Embryonic facial prominence (tissue), 1 donor: ENCODE measurements around the gene VSIR.

Source experiments
- DNase-seq: peaks from one replicate; pipeline ENCODE4 v3.0.0-alpha.2; 2016; ENCODE audit errors: extremely low spot score

VSIR gene

DNA sequence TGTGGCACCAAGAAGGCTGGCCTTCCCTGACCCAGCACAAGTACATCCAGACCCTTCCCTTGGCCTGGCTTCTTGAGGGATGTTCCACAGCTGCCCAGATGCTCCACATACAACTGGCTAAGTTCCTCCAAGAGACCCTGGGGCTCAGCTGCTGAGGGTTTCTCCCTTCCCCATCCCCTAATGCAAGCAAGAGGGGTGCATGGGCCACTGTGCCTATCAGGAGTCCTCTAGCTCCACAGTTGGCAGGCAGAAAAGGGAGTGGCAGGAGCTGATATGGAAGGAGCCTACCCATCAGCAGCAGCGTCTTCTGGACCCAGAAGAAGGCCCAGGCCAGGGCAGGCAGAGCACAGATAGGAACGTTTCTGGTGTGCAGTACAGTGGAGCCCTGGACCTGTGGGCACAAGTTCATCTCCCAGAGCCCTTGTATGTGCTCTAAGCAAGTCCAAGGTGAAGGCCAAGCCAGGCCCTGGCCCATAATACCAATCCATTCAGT, 26.2 kb downstream of the VSIR start:
- no peak for DNase-seq

GRCh38 chr10:71746344-71747037, 26.8 kb downstream of the VSIR start:
- DNase-seq: no peak

DNA sequence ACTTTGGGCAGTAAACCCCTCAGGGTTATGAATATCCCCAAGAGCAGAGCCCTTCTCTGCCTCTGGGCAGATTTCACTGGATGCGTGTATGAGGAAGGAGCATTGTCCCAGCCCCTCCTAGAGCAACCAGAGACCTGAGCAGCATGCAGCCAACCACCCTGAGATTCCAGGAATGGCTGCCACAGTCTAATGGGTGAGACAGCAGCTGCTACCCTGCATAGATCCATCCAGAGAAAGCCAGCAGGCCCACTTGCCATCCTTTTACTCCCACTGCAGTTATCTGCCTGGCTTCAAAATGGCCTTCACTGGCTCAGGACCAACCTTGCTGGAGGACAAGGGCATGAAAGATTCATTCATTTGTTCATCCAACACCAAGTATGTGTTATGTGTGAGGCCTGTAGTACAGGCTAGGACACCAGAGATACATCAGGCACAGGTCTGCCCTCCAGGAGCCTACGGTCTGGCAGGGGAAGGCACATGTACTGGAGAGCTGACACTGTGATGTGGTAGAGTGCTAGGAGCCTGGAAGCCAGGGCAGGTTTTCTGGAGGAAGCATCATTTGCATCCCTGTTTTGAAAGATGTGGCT, 27.6 kb downstream of the VSIR start:
- DNase-seq: no peak

DNA sequence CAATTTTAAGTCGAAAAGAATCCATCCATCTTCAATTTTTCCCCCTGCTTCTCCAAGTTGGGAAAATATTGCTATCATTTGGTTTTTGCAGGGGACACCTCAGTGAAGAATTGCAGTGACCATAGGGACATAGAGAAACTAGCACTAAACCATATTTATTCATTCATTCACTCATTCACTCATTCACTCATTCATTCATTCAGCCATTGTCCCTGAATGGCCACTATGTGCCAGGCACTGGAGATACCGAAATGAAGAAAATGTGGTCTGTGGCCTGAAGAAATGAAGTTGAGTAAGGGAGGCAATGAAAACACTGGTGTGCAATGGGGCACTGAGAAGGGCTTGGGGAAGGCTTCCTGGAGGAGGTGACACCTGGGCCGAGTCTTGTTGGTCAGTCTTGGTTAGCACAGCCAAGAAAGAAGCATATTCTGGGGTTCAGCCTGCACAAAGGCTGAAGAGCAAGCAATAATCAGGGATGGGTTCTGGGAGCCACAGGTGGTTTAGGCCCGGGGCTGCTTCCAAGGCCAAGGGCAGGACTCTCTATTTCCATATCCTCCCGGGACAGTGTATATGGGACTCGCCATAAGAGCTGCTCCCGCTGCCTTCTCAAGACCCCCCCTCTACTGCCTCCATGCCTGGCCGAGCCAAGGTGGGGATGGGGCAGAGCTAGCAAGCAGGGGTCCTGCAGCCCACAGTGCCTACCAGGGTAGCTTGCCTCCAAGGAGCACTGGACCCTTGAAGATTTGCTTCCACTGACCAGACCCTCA, 28.2 kb downstream of the VSIR start:
- DNase-seq: no peak

DNA sequence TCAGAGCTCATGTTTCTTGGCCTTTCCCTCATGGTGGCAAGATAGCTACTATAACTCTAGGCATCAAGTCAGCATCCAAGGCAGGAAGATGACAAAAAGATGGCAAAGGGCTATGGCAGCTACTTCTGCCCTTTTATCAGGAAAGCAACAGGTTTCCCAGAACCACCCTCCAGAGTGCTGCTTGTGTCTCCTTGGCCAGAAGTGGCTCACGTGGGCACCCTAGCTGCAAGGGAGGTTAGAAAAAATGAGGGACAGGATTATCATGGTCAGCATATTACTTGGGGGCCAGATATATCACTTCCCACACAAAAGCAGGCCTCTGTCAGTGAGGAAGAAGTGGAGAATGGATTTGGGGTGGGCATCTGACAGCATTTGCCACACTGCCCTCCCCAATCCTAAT, 29.5 kb downstream of the VSIR start:
- no peak for DNase-seq

GRCh38 chr10:71743089-71743838, 30.1 kb downstream of the VSIR start:
- DNase-seq: no peak

DNA sequence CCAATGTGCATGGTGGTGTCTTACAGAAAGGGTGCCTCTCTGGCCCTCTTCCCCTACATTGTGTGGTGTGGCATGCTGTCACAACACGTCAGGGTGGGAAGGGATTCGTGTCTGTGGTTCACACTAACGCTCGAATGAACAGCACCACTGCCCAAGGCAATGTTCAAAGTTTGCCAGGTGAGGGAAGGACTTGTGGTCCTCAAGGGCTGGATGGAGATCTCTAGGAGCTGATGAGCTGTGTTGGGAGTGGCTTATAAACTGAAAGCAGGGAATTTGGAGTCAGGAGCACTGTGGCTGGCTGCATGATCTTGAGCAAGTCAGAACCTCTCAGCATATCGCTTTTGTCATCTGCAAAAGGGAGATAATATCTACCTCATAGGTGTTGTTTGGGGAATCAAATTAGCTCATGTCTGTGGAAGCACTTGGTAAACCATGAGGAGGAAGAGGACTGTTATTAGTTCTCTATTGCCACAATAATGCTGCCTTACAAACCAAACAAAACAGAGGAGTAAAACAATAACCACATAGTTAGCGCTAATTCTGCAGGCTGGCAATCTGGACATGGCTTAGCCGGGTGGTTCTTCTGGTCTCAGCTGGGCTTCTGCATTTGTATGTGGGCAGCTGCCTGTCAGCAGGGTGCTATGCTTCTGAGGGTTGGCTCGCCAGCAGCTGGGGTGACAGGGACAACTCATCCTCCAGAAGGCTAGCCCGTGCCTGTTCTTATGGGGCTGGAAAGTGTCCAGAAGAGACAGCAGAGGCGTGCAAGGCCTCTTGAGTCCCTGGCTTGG, 30.8 kb downstream of the VSIR start:
- no peak for DNase-seq

DNA sequence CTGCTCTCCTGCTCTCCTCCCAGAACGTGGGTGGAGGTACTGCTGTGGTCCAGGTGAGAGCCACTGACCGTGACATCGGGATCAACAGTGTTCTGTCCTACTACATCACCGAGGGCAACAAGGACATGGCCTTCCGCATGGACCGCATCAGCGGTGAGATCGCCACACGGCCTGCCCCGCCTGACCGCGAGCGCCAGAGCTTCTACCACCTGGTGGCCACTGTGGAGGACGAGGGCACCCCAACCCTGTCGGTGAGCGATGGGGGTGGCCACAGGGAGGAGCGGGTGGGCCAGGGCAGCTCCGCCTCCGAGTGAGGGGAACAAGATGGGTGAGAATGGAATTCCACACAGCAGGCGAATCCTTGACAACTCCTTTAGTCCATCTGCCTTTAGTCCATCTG, 31.6 kb downstream of the VSIR start:
- DNase-seq: no peak

- no peak for DNase-seq
Measured at GRCh38 chr10:71741029-71741428, 32.3 kb downstream of the VSIR start.

DNA sequence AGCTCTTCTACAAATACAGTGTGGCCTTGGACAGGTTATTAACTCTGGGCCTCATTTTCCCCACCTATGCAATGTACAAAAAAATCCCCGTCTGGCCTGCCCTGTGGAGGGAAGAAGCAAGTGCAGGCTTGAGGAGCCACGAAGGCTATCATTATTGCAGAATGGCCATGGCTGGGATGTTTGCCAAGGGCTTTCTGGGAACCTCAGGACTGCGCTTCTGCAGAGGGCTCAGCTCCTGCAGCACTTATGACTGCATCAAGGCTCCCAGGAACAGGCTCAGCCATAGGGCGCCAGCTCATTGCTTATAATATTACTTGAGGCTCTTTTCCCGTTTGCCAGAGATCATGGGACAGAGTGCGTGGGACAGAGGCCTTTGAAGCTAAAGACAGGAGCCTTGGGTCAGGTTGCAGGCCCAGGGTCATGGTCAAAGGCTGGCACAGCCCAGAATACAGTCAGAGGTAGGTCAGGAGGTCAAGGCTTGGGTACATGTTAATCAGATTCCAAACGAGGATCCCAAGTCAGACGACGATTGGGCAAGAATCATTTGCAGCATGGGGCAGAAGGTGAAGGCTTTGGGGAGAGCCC, 33.2 kb downstream of the VSIR start:
- DNase-seq: no peak

DNA sequence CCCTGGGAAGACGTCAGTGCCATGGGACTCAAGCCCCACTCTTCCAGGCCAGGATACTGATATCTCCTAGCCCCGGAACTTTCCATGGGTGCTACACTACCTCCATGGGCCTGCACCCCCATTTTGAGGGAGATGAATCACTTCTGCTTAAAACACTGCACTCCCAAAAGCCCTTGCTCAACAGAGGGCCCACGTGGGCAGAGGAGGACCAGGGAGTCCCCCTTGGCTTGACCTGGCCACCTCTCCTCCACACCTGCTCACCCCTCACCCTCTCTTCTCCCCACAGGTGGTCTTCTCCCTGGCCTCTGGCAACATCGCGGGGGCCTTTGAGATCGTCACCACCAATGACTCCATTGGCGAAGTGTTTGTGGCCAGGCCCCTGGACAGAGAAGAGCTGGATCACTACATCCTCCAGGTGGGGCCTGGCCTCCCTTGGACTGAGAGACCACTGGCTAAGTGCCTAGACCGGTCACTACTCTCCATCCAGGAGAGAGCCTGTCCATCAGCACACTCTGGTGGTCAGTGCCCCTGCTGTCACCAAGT, 33.9 kb downstream of the VSIR start:
- DNase-seq: no peak

DNA sequence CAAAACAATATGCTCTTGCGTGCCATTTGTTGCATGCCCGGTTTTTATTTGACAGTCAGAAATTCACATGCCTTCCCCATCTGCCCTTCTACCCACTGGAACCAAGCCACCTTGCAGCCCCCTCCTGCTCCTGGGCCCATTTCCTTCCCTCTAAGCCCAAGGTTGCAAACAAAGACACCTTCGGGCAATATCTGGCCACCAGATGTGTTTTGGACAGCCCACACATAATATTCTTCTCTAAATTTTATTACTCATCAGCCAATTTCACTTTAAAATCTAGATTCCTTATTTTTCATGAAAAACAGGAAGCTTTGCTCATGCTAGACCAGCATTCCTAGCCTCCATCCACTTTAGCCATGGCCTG, 35.5 kb downstream of the VSIR start:
- DNase-seq: no peak

DNA sequence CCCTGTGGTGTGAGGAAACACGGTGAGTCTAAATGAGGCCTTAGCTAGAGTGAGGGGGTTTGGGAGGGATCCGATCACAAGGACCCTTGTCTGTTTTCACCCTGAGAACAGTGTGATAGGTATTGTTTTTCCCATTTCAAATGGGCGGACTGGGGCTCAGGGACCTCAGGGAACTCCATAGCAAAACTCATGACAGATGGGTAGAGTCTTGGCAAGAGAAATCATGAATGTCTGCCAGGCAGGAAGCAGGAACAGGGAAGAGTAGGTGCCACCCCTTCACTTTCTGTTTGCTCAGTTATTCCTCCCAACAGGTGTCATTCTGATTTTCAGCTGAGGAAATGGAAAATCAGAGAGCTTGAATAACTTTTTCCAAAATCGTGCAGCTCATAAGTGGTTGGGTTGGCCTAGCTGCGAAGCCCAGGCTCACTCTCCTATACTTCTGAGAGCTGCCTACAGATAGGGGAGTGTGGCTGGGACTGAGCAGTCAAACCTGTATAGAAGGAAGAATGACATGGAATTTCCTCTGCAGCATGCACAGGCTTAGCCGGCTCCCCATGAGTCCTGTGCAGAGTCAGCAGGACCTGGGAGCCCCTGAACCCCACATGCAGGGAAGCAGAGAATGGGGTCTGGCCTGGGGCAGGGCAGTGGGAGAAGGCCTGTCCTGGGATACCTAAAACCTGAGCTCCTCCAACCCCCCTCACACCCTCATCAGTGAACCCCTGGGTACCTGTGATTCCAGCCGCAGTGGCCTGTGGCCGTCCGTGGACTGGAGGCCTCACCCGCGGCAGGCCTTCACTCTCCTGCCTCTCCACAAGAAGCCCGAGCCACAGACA, 36.1 kb downstream of the VSIR start:
- no peak for DNase-seq

DNA sequence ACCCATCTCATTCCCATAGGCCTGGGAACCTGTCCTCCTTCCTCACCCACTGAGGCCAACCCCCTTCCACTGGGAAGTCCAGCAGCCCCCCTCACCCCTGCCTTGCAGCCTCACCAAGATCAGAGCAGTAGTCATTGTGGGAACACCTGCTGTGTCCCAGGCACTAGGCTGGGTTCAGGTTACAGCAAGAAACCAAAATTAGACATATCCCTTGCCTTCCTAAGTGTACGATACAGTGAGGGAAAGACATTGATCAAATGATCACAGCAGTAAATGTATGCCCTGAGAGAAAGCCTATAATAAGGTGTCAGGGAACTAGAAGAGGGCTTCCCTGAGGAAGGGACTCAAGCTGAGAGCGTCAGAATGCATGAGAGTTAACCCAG, 36.8 kb downstream of the VSIR start:
- no peak for DNase-seq

GRCh38 chr10:71735709-71736569, 37.4 kb downstream of the VSIR start:
- no peak for DNase-seq

DNA sequence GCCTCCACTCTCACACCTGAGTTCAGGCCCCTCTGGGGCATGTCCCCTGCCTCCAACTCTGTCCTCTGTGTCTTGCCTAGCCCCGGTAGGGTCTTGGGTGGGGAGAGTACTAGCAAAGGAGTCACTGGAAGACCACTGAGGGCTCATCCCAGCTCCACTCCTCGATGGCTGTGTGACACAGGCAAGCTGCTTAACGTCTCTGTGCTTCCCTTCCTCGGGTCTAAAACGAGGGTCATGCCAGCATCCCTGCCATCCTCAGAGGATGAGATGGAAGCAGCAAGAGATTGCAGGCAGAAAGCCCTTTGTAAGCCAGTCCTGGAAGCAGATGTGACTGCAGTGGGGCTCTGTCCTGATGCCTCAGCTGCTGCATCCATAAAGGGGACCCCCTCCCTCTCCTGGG, 38.5 kb downstream of the VSIR start:
- no peak for DNase-seq

GRCh38 chr10:71731791-71732190, 41.5 kb downstream of the VSIR start:
- DNase-seq: no peak

DNA sequence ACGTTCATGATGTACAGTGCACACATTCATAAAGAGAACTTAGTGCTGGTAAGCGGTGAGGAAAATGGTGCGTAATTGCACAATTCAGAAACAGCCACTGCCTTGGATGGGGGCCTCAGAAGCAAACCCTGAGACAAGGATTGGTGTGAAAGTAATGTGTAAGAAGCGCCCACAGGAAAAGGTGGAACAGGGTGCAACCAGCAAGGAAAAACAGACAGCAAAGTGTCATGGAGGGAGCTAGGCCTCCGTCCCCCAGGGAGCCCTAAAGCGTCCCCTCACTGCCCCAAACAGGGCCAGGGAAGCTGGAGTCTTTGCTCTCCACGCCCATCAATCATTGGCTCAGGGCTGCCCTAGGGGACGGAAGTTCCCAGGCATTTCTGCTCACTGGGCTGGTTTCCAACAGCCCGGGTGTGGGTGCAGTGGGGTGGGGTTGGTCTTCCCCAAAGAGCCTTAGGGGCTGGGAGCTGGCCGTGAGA, 44.1 kb downstream of the VSIR start:
- no peak for DNase-seq
